Right lobe of liver (tissue), 6 donors: ENCODE results near the gene C10orf67. TPM values are rescaled to one million over a fixed set of nuclear protein-coding genes. Genes with fewer than 3 reads are reported as not detected.

ENCODE experiments used
- ATAC-seq, 4 donors: fragments of 200-7000 bp; cut with Tn5 transposase; one replicate each; pipeline ENCODE4 v1.9.1; 2020; ENCODE audit warnings: mild to moderate bottlenecking in 4 of 4, moderate library complexity in 4 of 4
- DNase-seq, 3 donors: peaks; one replicate each; pipeline ENCODE4 v3.0.0-alpha.2; 2020
- H3K27ac ChIP-seq, 3 donors: fragments of 200-600 bp; one replicate each; pipeline ENCODE4 v1.8.0; 2022
- H3K27me3 ChIP-seq, 2 donors: fragments of 200-600 bp; one replicate each; pipeline ENCODE4 v1.8.0; 2022
- H3K36me3 ChIP-seq, 4 donors: fragments of 200-600 bp; sonication (generic) in 1 of 4; one replicate each; pipeline versions ENCODE4 v1.5.1 to v1.8.0; 2017 to 2022; ENCODE audit warnings: control low read depth in 1 of 4
- H3K4me1 ChIP-seq, 4 donors: fragments of 200-600 bp; sonication (generic) in 1 of 4; one replicate each; pipeline versions ENCODE4 v1.5.1 to v1.8.0; 2017 to 2022; ENCODE audit warnings: control low read depth in 1 of 4
- H3K4me3 ChIP-seq, 3 donors: fragments of 200-600 bp; one replicate each; pipeline ENCODE4 v1.8.0; 2022
- H3K9me3 ChIP-seq, 4 donors: fragments of 200-600 bp; sonication (generic) in 1 of 4; one replicate each; pipeline versions ENCODE4 v1.5.1 to v1.8.0; 2017 to 2022; ENCODE audit warnings: control low read depth in 1 of 4
- CTCF ChIP-seq, 4 donors: fragments of 200-600 bp in 3 of 4; fragments of 450-650 bp in 1 of 4; IDR thresholded peaks; one replicate each; pipeline versions ENCODE4 v1.5.1 to v1.8.0; 2016 to 2022; ENCODE audit warnings: antibody characterized with exemption in 4 of 4, mild to moderate bottlenecking in 2 of 4
- POLR2A ChIP-seq: fragments of 450-650 bp; IDR thresholded peaks from one replicate; pipeline ENCODE4 v1.6.1; 2017; ENCODE audit warnings: antibody characterized with exemption, mild to moderate bottlenecking
- WGBS: methylation state at CpG from one replicate; pipeline ENCODE4 v1.1.6; 2018; ENCODE audit warnings: low coverage, low lambda C conversion rate; ENCODE audit not compliant: insufficient coverage; ENCODE audit errors: missing lambda C conversion rate; 5-methylcytosine and 5-hydroxymethylcytosine counted together
- intact Hi-C, 2 donors: fragments of 100-400 bp; cut with DNase I; formaldehyde crosslinking; loops; one replicate each; pipeline versions ENCODE4 v1.11.2 to v1.14.1; 2022
- total RNA-seq, 6 experiments: library from RNA; depleted of rRNA in 2 of 6; stranded (reverse); fragments of >200 nt in 2 of 6; fragmentation: NEBNext Ultra II Directional in 3 of 6; extraction: Animal tissue kit (Norgen Biotek cat#: 25700) in 3 of 6; gene quantifications; one replicate each; pipeline versions ENCODE4 v1.1.0 to v1.2.4, GENCODE V29; 2016 to 2023
- donor health status: DM: no; HTN: yes; CAD: no.
- donor health status: DM: no; HTN: no; CAD: no.
- donor health status: DM: no; HTN: no; CAD: no.
- donor health status: DM: no; HTN: yes; CAD: no.
- donor health status: DM: no; HTN: yes; CAD: no.

The C10orf67 gene
- total RNA-seq, 6 experiments from 2014 or later, result not detected

- TF ChIP-seq POLR2A (no peak), CTCF (IDR thresholded peaks at IDR 0.05) (no peak)
- ATAC-seq, result no peak
- DNase-seq, result no peak
- peaks cover 0 to 9% (median 0%) of the 10 kb centered on the region in 4 donors for H3K4me1 ChIP-seq
- 33% methylated on average over 1 of the region's 5 CpGs for WGBS
- intact Hi-C loops, result no loop called here
- H3K27ac ChIP-seq, result no peak overlapping the region
- H3K36me3 ChIP-seq, result no peaks in the 10 kb centered on the region
- no peak overlapping the region for H3K4me3 ChIP-seq
- no peaks in the 10 kb centered on the region for H3K9me3 ChIP-seq
- peaks cover 0 to 12% of the 10 kb centered on the region in 2 donors for H3K27me3 ChIP-seq
Observed at GRCh38 chr10:23189024-23189423, 155.6 kb downstream of the C10orf67 start.

GRCh38 chr10:23187155-23187554 is 157.4 kb downstream of the C10orf67 start:
- Histone ChIP-seq H3K36me3 (no peaks in the 10 kb centered on the region), H3K4me3 (no peak overlapping the region), H3K27me3 (peaks cover 0 to 3% of the 10 kb centered on the region in 2 donors), H3K9me3 (no peaks in the 10 kb centered on the region), H3K4me1 (peaks cover 0 to 9% (median 0%) of the 10 kb centered on the region in 4 donors), H3K27ac (no peak overlapping the region)
- no peak for ATAC-seq
- DNase-seq, result no peak
- intact Hi-C loops, result no loop called here
- TF ChIP-seq POLR2A, result no peak
- TF ChIP-seq CTCF (IDR thresholded peaks at IDR 0.05), result no peak
- WGBS, result 100% methylated on average over 1 of the region's 1 CpG

GRCh38 chr10:23186697-23187096 is 157.9 kb downstream of the C10orf67 start:
- TF ChIP-seq CTCF (IDR thresholded peaks at IDR 0.05) (no peak), POLR2A (no peak)
- no peaks in the 10 kb centered on the region for H3K9me3 ChIP-seq
- DNase-seq, result no peak
- ATAC-seq, result peak; percentile 40 to 93 (median 60)
- H3K27ac ChIP-seq, result no peak overlapping the region
- intact Hi-C loops, result no loop called here
- H3K27me3 ChIP-seq, result no peaks in the 10 kb centered on the region
- WGBS, result 13% methylated on average over 5 of the region's 5 CpGs
- peaks cover 0 to 9% (median 0%) of the 10 kb centered on the region in 4 donors for H3K4me1 ChIP-seq
- no peaks in the 10 kb centered on the region for H3K36me3 ChIP-seq
- no peak overlapping the region for H3K4me3 ChIP-seq

- no peak overlapping the region for H3K27ac ChIP-seq
- no peaks in the 10 kb centered on the region for H3K27me3 ChIP-seq
- 45% methylated on average over 7 of the region's 7 CpGs for WGBS
- H3K4me1 ChIP-seq, result peaks cover 0 to 9% (median 0%) of the 10 kb centered on the region in 4 donors
- intact Hi-C loops, result no loop called here
- TF ChIP-seq CTCF (IDR thresholded peaks at IDR 0.05) (no peak), POLR2A (no peak)
- no peaks in the 10 kb centered on the region for H3K9me3 ChIP-seq
- ATAC-seq (peak in 1 of 4 donors; percentile 39), DNase-seq (no peak)
- H3K4me3 ChIP-seq, result no peak overlapping the region
- H3K36me3 ChIP-seq, result no peaks in the 10 kb centered on the region
Observed at GRCh38 chr10:23186178-23186577, 158.4 kb downstream of the C10orf67 start.
